Measurements from ENCODE around the gene MBD5. TPM values are rescaled to one million over a fixed set of nuclear protein-coding genes. Genes with fewer than 3 reads are reported as not detected.

MBD5 gene
- total and polyA plus RNA-seq, 2 donors (not counting 1 experiment from before 2014, with no cell fraction given) = 10.9 to 69.7 TPM

- 95% methylated on average over 15 of the region's 15 CpGs for WGBS (ENCODE audit: insufficient coverage)
- Mint-ChIP-seq H3K4me1 (no peaks in the 10 kb centered on the region), H3K9me3 (ENCODE audit: insufficient read depth) (no peaks in the 10 kb centered on the region), H3K27me3 (no peaks in the 10 kb centered on the region), H3K27ac (no peak overlapping the region), H3K4me3 (no peak overlapping the region)
- no peaks in the 10 kb centered on the region for H3K4me1 ChIP-seq (ENCODE audit: control insufficient read depth in 2 of 2, insufficient read depth in 2 of 2, low read length in 2 of 2)
- TF ChIP-seq CTCF (IDR thresholded peaks at IDR 0.05) (peak; percentile 31), EZH2 (IDR thresholded peaks at IDR 0.05; ENCODE audit: borderline replicate concordance, insufficient read depth, low read depth, low read length, poor library complexity, severe bottlenecking) (no peak)
- DNase-seq = peak; percentile 26
- no peaks in the 10 kb centered on the region for H4K20me1 ChIP-seq (ENCODE audit: control insufficient read depth, insufficient read depth, low read length, poor library complexity, severe bottlenecking)
- no peak for ATAC-seq (ENCODE audit: low read depth)
- H3K9ac ChIP-seq (ENCODE audit: low read length) = no peak overlapping the region
- no peaks in the 10 kb centered on the region for H3K79me2 ChIP-seq (ENCODE audit: control insufficient read depth, insufficient read depth, low read length)
- H2AFZ ChIP-seq (ENCODE audit: insufficient read depth, low read depth, low read length, poor library complexity, severe bottlenecking) = no peak overlapping the region
- intact Hi-C loops (cut with micrococcal nuclease) = loop anchor here (5.0 to 10.0 kb wide), 2 partner anchors 207 to 264 kb away; no protein-coding TSS in a partner anchor
- H3K4me2 ChIP-seq (replicated peaks; ENCODE audit: low read depth, low read length, poor library complexity, severe bottlenecking) = no peak overlapping the region
- ChIA-PET POLR2A (no interaction called here), CTCF (interaction anchor here (2.4 kb wide), 1 partner anchor 211 kb away, joined by 10 read pairs; no protein-coding TSS in a partner anchor)
- H3K36me3 ChIP-seq (replicated peaks in 1 of 2; ENCODE audit: control extremely low read depth in 1 of 2, control insufficient read depth in 1 of 2, extremely low read depth in 1 of 2, insufficient read depth in 2 of 2, low read length in 1 of 2) = no peaks in the 10 kb centered on the region
- H3K9me3 ChIP-seq (ENCODE audit: control extremely low read depth in 1 of 3, control insufficient read depth in 2 of 3, insufficient read depth in 1 of 3, low read length in 2 of 3) = peaks cover 0 to 8% (median 3%) of the 10 kb centered on the region in 3 donors
- H3K27me3 ChIP-seq (replicated peaks in 1 of 4; ENCODE audit: control extremely low read depth in 1 of 4, control insufficient read depth in 3 of 4, insufficient read depth in 4 of 4, low read length in 3 of 4) = no peaks in the 10 kb centered on the region
- H3K4me3 ChIP-seq (ENCODE audit: control extremely low read depth in 1 of 5, extremely low read depth in 1 of 5, insufficient read depth in 1 of 5, low read depth in 2 of 5, low read length in 4 of 5) = no peak overlapping the region
- H3K27ac ChIP-seq (ENCODE audit: low read length in 2 of 2) = no peak overlapping the region
Observed at GRCh38 chr2:148201075-148202004, 180.4 kb downstream of the MBD5 start.

GRCh38 chr2:148202237-148202636 is 181.3 kb downstream of the MBD5 start:
- H3K27ac ChIP-seq (ENCODE audit: low read length in 2 of 2) = no peak overlapping the region
- no peak overlapping the region for H3K4me2 ChIP-seq (replicated peaks; ENCODE audit: low read depth, low read length, poor library complexity, severe bottlenecking)
- H3K9ac ChIP-seq (ENCODE audit: low read length) = no peak overlapping the region
- H3K36me3 ChIP-seq (replicated peaks in 1 of 2; ENCODE audit: control extremely low read depth in 1 of 2, control insufficient read depth in 1 of 2, extremely low read depth in 1 of 2, insufficient read depth in 2 of 2, low read length in 1 of 2) = no peaks in the 10 kb centered on the region
- Mint-ChIP-seq H3K4me1 (no peaks in the 10 kb centered on the region), H3K27me3 (no peaks in the 10 kb centered on the region), H3K27ac (no peak overlapping the region), H3K4me3 (no peak overlapping the region), H3K9me3 (ENCODE audit: insufficient read depth) (no peaks in the 10 kb centered on the region)
- H3K4me1 ChIP-seq (ENCODE audit: control insufficient read depth in 2 of 2, insufficient read depth in 2 of 2, low read length in 2 of 2) = no peaks in the 10 kb centered on the region
- no peaks in the 10 kb centered on the region for H3K27me3 ChIP-seq (replicated peaks in 1 of 4; ENCODE audit: control extremely low read depth in 1 of 4, control insufficient read depth in 3 of 4, insufficient read depth in 4 of 4, low read length in 3 of 4)
- no peak overlapping the region for H2AFZ ChIP-seq (ENCODE audit: insufficient read depth, low read depth, low read length, poor library complexity, severe bottlenecking)
- ChIA-PET POLR2A (no interaction called here), CTCF (interaction anchor here (2.4 kb wide), 1 partner anchor 212 kb away, joined by 10 read pairs; no protein-coding TSS in a partner anchor)
- H3K9me3 ChIP-seq (ENCODE audit: control extremely low read depth in 1 of 3, control insufficient read depth in 2 of 3, insufficient read depth in 1 of 3, low read length in 2 of 3) = peaks cover 0 to 8% (median 3%) of the 10 kb centered on the region in 3 donors
- no peaks in the 10 kb centered on the region for H4K20me1 ChIP-seq (ENCODE audit: control insufficient read depth, insufficient read depth, low read length, poor library complexity, severe bottlenecking)
- DNase-seq (no peak), ATAC-seq (ENCODE audit: low read depth) (no peak)
- H3K79me2 ChIP-seq (ENCODE audit: control insufficient read depth, insufficient read depth, low read length) = no peaks in the 10 kb centered on the region
- TF ChIP-seq EZH2 (IDR thresholded peaks at IDR 0.05; ENCODE audit: borderline replicate concordance, insufficient read depth, low read depth, low read length, poor library complexity, severe bottlenecking) = no peak
- TF ChIP-seq CTCF (IDR thresholded peaks at IDR 0.05) = no peak
- intact Hi-C loops (cut with micrococcal nuclease) = loop anchor here (5.0 to 10.0 kb wide), 2 partner anchors 207 to 265 kb away; no protein-coding TSS in a partner anchor
- no peak overlapping the region for H3K4me3 ChIP-seq (ENCODE audit: control extremely low read depth in 1 of 5, extremely low read depth in 1 of 5, insufficient read depth in 1 of 5, low read depth in 2 of 5, low read length in 4 of 5)
